Uterus (tissue), 4 donors: ENCODE results near the gene IL6ST. TPM values are rescaled to one million over a fixed set of nuclear protein-coding genes. Genes with fewer than 3 reads are reported as not detected.
"Not testable (repeated sequence)": the region's sequence is repeated elsewhere in the genome, so short reads cannot be mapped to it uniquely, and the experiment has no call there.

Experiments used
- DNase-seq, 2 donors: peaks; one replicate each; pipeline ENCODE4 v3.0.0-alpha.2; 2019 to 2020
- H3K27ac ChIP-seq, 2 donors: fragments of 200-600 bp; sonication (generic); 1 replicate in 1 of 2; 2 replicates in 1 of 2; pipeline ENCODE4 v1.5.1; 2016 to 2018
- H3K27me3 ChIP-seq, 2 donors: fragments of 200-600 bp; sonication (generic); one replicate each; pipeline ENCODE4 v1.5.1; 2018 to 2019; ENCODE audit warnings: control low read depth in 1 of 2
- H3K36me3 ChIP-seq, 2 donors: fragments of 200-600 bp; sonication (generic); one replicate each; pipeline ENCODE4 v1.5.1; 2019; ENCODE audit warnings: control low read depth in 1 of 2
- H3K4me1 ChIP-seq, 2 donors: fragments of 200-600 bp; sonication (generic); one replicate each; pipeline ENCODE4 v1.5.1; 2018 to 2019; ENCODE audit warnings: control low read depth in 1 of 2
- H3K4me3 ChIP-seq, 2 donors: fragments of 200-600 bp; sonication (generic); 1 replicate in 1 of 2; 2 replicates in 1 of 2; pipeline ENCODE4 v1.5.1; 2018 to 2019; ENCODE audit warnings: mild to moderate bottlenecking in 1 of 2
- H3K9me3 ChIP-seq, 2 donors: fragments of 200-600 bp; sonication (generic); one replicate each; pipeline ENCODE4 v1.5.1; 2019; ENCODE audit warnings: control low read depth in 1 of 2
- POLR2A ChIP-seq, 2 donors: fragments of 450-650 bp; IDR thresholded peaks; one replicate each; pipeline ENCODE4 v1.6.1; 2016; ENCODE audit warnings: antibody characterized with exemption in 2 of 2, mild to moderate bottlenecking in 1 of 2, moderate library complexity in 1 of 2
- intact Hi-C: fragments of 100-400 bp; cut with DNase I; formaldehyde crosslinking; loops from one replicate; pipeline ENCODE4 v1.15.1; 2023; ENCODE audit warnings: low total_unique reads
- total RNA-seq, 4 donors: library from RNA; depleted of rRNA in 3 of 4; stranded (reverse); fragments of >200 nt in 3 of 4; gene quantifications; one replicate each; pipeline versions ENCODE4 v1.1.0 to v1.2.4, GENCODE V29; 2014 to 2023
- TF ChIP-seq, protein P1 (sequence below), 4 experiments: fragments of 200-600 bp in 2 of 4; fragments of 450-650 bp in 2 of 4; sonication (generic) in 2 of 4; IDR thresholded peaks; one replicate each; pipeline ENCODE4 v1.5.1; 2016 to 2019; ENCODE audit warnings: antibody characterized with exemption in 4 of 4, mild to moderate bottlenecking in 2 of 4, moderate library complexity in 1 of 4
- donor health status: DM: yes; HTN: yes; CAD: no.

Gene IL6ST
- total RNA-seq, 4 donors from 2014 or later: 147 to 414 (median 364) TPM

GRCh38 chr5:55965525-55965924, 29.2 kb downstream of the IL6ST start:
- TF ChIP-seq, protein P1, sequence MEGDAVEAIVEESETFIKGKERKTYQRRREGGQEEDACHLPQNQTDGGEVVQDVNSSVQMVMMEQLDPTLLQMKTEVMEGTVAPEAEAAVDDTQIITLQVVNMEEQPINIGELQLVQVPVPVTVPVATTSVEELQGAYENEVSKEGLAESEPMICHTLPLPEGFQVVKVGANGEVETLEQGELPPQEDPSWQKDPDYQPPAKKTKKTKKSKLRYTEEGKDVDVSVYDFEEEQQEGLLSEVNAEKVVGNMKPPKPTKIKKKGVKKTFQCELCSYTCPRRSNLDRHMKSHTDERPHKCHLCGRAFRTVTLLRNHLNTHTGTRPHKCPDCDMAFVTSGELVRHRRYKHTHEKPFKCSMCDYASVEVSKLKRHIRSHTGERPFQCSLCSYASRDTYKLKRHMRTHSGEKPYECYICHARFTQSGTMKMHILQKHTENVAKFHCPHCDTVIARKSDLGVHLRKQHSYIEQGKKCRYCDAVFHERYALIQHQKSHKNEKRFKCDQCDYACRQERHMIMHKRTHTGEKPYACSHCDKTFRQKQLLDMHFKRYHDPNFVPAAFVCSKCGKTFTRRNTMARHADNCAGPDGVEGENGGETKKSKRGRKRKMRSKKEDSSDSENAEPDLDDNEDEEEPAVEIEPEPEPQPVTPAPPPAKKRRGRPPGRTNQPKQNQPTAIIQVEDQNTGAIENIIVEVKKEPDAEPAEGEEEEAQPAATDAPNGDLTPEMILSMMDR (IDR thresholded peaks at IDR 0.05): no peak
- no peak for TF ChIP-seq POLR2A (IDR thresholded peaks at IDR 0.05)
- intact Hi-C loops: no loop called here
- H3K36me3 ChIP-seq: no peaks in the 10 kb centered on the region
- H3K4me3 ChIP-seq: no peak overlapping the region
- DNase-seq: no peak
- no peaks in the 10 kb centered on the region for H3K27me3 ChIP-seq
- H3K4me1 ChIP-seq: peaks cover 0 to 2% of the 10 kb centered on the region in 2 donors
- H3K27ac ChIP-seq: no peak overlapping the region
- no peaks in the 10 kb centered on the region for H3K9me3 ChIP-seq

GRCh38 chr5:55960779-55961178, 34.0 kb downstream of the IL6ST start:
- Histone ChIP-seq H3K9me3 (no peaks in the 10 kb centered on the region), H3K36me3 (no peaks in the 10 kb centered on the region), H3K27me3 (no peaks in the 10 kb centered on the region), H3K4me3 (no peak overlapping the region), H3K4me1 (no peaks in the 10 kb centered on the region), H3K27ac (no peak overlapping the region)
- TF ChIP-seq, protein P1 (IDR thresholded peaks at IDR 0.05): no peak
- TF ChIP-seq POLR2A (IDR thresholded peaks at IDR 0.05): no peak
- no peak for DNase-seq
- intact Hi-C loops: no loop called here

- H3K9me3 ChIP-seq: no peaks in the 10 kb centered on the region
- DNase-seq: no peak
- TF ChIP-seq, protein P1 (IDR thresholded peaks at IDR 0.05): no peak
- TF ChIP-seq POLR2A (IDR thresholded peaks at IDR 0.05): no peak
- no peaks in the 10 kb centered on the region for H3K4me1 ChIP-seq
- no peaks in the 10 kb centered on the region for H3K27me3 ChIP-seq
- intact Hi-C loops: no loop called here
- no peak overlapping the region for H3K4me3 ChIP-seq
- H3K27ac ChIP-seq: no peak overlapping the region
- H3K36me3 ChIP-seq: no peaks in the 10 kb centered on the region
Measured at GRCh38 chr5:55959208-55959607, 35.6 kb downstream of the IL6ST start.

GRCh38 chr5:55941154-55941553, 53.6 kb downstream of the IL6ST start:
- H3K36me3 ChIP-seq, H3K9me3 ChIP-seq, H3K27ac ChIP-seq, H3K4me3 ChIP-seq, DNase-seq, intact Hi-C loops, H3K4me1 ChIP-seq, H3K27me3 ChIP-seq: not testable (repeated sequence)

DNA sequence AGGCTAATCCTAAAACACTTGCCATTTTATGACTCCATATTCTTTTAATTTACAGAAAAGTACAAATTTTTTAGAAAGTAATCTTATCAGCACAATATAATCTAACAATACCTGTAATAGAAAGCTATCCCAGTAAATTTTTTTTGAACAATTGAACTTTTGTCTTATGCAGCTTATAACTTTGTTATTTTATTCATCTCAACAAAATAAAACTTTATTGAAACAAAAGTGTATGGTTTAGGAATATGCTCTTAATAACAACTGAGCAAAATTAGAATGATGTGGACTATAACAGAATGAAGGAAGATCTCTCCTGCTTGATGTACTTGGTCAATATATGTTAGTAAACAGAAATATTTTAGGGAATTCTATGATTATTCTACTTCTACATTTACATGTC, 57.2 kb downstream of the IL6ST start:
- H3K27ac ChIP-seq, DNase-seq, H3K36me3 ChIP-seq, H3K4me1 ChIP-seq, H3K4me3 ChIP-seq, intact Hi-C loops, H3K27me3 ChIP-seq, H3K9me3 ChIP-seq: not testable (repeated sequence)

DNA sequence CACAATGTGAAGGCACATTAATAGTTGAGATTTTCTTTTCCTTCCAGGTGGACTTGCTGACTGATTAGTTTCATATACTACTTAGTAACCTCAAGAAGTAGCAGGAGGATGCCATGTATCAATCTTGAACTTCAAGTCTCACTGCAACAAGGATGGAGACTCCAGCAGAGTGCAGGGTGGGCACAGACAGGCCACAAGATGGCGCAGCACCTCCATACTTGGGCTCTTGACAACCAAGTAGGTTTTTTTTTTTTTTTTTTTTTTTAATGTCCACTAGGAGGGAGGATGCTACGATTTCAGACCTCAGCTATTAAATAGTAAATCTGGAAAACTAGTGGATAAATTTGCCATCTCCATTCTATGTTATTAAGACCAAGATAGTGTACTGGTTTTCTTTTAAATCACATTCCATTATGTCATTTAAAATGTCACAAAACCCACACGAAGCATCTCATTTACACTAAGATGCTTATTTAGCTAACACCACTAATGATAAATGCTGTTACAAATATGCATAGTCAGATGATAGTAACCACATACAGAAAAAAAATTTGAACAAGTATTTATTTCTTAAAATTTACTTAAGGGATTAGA, 58.6 kb downstream of the IL6ST start:
- H3K4me3 ChIP-seq: no peak overlapping the region
- H3K4me1 ChIP-seq: no peaks in the 10 kb centered on the region
- intact Hi-C loops: no loop called here
- H3K27ac ChIP-seq: no peak overlapping the region
- peak; percentile 81 for DNase-seq
- no peak for TF ChIP-seq POLR2A (IDR thresholded peaks at IDR 0.05)
- TF ChIP-seq, protein P1 (IDR thresholded peaks at IDR 0.05): peak; percentile 66 to 79 (median 76)
- H3K27me3 ChIP-seq: no peaks in the 10 kb centered on the region
- no peaks in the 10 kb centered on the region for H3K36me3 ChIP-seq
- H3K9me3 ChIP-seq: no peaks in the 10 kb centered on the region
